CD4-positive, alpha-beta T cell (primary cell): ENCODE measurements around the gene JUP. TPM values are rescaled to one million over a fixed set of nuclear protein-coding genes. Genes with fewer than 3 reads are reported as not detected.

Source experiments
- ATAC-seq: fragments of 200-7000 bp; cut with Tn5 transposase; one replicate; pipeline ENCODE4 v1.10.0; 2022; ENCODE audit warnings: mild to moderate bottlenecking; ENCODE audit not compliant: poor library complexity
- CTCF ChIA-PET: fragments of 350-600 bp; sonication (Branson Sonifier 250); formaldehyde crosslinking; loops from one replicate; lab custom pipeline; 2021; ENCODE audit warnings: antibody characterized with exemption, inconsistent platforms; lab: Charles Lee
- POLR2A ChIA-PET: fragments of 350-600 bp; sonication (Branson Sonifier 250); formaldehyde crosslinking; loops from one replicate; lab custom pipeline; 2021; ENCODE audit warnings: antibody characterized with exemption, inconsistent platforms; lab: Charles Lee
- DNase-seq, 14 experiments: peaks; one replicate each; pipeline ENCODE4 v3.0.0-alpha.2; 2013 to 2020; ENCODE audit warnings: mixed read lengths in 2 of 14
- H3K27ac ChIP-seq, 2 donors: one replicate each; pipeline versions ENCODE4 v1.5.1 to v1.7.0; 2013; ENCODE audit warnings: low read length in 2 of 2, low read depth in 1 of 2, mild to moderate bottlenecking in 1 of 2
- H3K27me3 ChIP-seq, 2 experiments: 1 replicate in 1 of 2; 2 replicates in 1 of 2; pipeline versions ENCODE4 v1.6.1 to v1.7.0; 2013; ENCODE audit warnings: low read length in 2 of 2, control low read depth in 1 of 2, mild to moderate bottlenecking in 1 of 2, moderate library complexity in 1 of 2; ENCODE audit not compliant: insufficient read depth in 2 of 2, control insufficient read depth in 1 of 2
- H3K36me3 ChIP-seq: one replicate; pipeline ENCODE4 v1.6.1; 2013; ENCODE audit warnings: low read length, control low read depth; ENCODE audit not compliant: insufficient read depth
- H3K4me1 ChIP-seq: one replicate; pipeline ENCODE4 v1.6.1; 2013; ENCODE audit warnings: low read length, control low read depth; ENCODE audit not compliant: insufficient read depth
- H3K4me3 ChIP-seq: one replicate; pipeline ENCODE4 v1.5.1; 2013; ENCODE audit warnings: mild to moderate bottlenecking, low read length, moderate library complexity
- H3K9me3 ChIP-seq, 2 experiments: 1 replicate in 1 of 2; 2 replicates in 1 of 2; pipeline versions ENCODE4 v1.6.1 to v1.7.0; 2013; ENCODE audit warnings: low read length in 2 of 2, mild to moderate bottlenecking in 2 of 2, control low read depth in 1 of 2, moderate library complexity in 1 of 2; ENCODE audit not compliant: control insufficient read depth in 1 of 2, insufficient read depth in 1 of 2
- H3K27ac Mint-ChIP-seq: one replicate; pipeline ENCODE4 v1.8.0; 2020; ENCODE audit warnings: mixed read lengths
- H3K27me3 Mint-ChIP-seq: one replicate; pipeline ENCODE4 v1.8.0; 2021; ENCODE audit warnings: mixed read lengths
- H3K36me3 Mint-ChIP-seq: one replicate; pipeline ENCODE4 v1.8.0; 2021; ENCODE audit warnings: low read depth, mixed read lengths
- H3K4me1 Mint-ChIP-seq: one replicate; pipeline ENCODE4 v1.8.0; 2021; ENCODE audit warnings: low read depth, mixed read lengths
- H3K4me3 Mint-ChIP-seq: one replicate; pipeline ENCODE4 v1.8.0; 2020; ENCODE audit warnings: mild to moderate bottlenecking, mixed read lengths
- H3K9me3 Mint-ChIP-seq: one replicate; pipeline ENCODE4 v1.8.0; 2020; ENCODE audit warnings: mixed read lengths
- intact Hi-C, 2 experiments: fragments of 100-400 bp; cut with DNase I in 1 of 2; cut with micrococcal nuclease in 1 of 2; formaldehyde crosslinking; loops; one replicate each; pipeline versions ENCODE4 v1.15.1 to v1.9.0; 2023 to 2025; cut with DNase I, micrococcal nuclease
- total RNA-seq, 174 experiments: library from RNA in 2 of 174; stranded (reverse) in 2 of 174; gene quantifications; one replicate each; pipeline ENCODE4 v1.2.3 and lab custom pipeline; 2021 to 2026
- TF ChIP-seq, protein P1 (sequence below): fragments of 200-600 bp; IDR thresholded peaks from one replicate; pipeline ENCODE4 v1.8.0; 2022; ENCODE audit warnings: antibody characterized with exemption, mild to moderate bottlenecking

The JUP gene
- total RNA-seq, 2 experiments from 2014 or later, result 0.88 to 1.1 TPM

DNA sequence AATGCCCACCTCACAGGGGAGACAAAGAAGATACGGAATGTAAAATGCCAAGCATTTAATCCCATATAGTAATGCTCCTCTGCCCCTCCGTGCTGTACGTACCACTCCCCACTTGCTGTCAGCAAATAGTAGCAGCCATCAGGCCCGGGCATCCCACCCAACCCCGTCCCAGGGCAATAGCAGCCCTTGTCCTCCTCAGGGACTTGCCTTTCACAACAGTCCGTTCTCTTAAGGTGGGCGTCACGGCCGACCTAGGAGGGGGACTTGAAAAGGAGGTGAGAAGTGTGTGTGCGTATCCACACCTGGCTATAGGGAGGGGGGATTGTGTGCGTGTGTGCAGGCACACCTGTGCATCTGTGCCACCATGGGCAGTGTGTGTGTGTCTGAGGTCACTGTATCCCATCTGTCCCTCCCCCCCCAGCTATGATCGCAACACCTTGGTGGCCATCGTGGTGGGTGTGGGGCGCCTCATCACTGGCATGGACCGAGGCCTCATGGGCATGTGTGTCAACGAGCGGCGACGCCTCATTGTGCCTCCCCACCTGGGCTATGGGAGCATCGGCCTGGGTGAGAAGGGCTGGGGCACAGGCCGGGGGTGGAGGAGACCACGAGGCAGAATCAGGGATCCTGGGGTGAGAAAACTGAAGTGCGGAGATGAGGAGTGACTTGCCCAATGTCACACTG lies 30.3 kb upstream of the JUP start:
- Histone ChIP-seq H3K9me3 (no peaks in the 10 kb centered on the region), H3K27me3 (no peaks in the 10 kb centered on the region), H3K4me1 (peaks cover 13% of the 10 kb centered on the region), H3K27ac (no peak overlapping the region), H3K4me3 (no peak overlapping the region), H3K36me3 (no peaks in the 10 kb centered on the region)
- Mint-ChIP-seq H3K36me3 (peaks cover 4% of the 10 kb centered on the region), H3K27me3 (no peaks in the 10 kb centered on the region), H3K27ac (no peak overlapping the region), H3K9me3 (no peaks in the 10 kb centered on the region), H3K4me3 (no peak overlapping the region), H3K4me1 (peaks cover 8% of the 10 kb centered on the region)
- DNase-seq (no peak), ATAC-seq (no peak)
- intact Hi-C loops, result no loop called here
- TF ChIP-seq, protein P1, sequence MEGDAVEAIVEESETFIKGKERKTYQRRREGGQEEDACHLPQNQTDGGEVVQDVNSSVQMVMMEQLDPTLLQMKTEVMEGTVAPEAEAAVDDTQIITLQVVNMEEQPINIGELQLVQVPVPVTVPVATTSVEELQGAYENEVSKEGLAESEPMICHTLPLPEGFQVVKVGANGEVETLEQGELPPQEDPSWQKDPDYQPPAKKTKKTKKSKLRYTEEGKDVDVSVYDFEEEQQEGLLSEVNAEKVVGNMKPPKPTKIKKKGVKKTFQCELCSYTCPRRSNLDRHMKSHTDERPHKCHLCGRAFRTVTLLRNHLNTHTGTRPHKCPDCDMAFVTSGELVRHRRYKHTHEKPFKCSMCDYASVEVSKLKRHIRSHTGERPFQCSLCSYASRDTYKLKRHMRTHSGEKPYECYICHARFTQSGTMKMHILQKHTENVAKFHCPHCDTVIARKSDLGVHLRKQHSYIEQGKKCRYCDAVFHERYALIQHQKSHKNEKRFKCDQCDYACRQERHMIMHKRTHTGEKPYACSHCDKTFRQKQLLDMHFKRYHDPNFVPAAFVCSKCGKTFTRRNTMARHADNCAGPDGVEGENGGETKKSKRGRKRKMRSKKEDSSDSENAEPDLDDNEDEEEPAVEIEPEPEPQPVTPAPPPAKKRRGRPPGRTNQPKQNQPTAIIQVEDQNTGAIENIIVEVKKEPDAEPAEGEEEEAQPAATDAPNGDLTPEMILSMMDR, result no peak
- ChIA-PET POLR2A (no interaction called here), CTCF (no interaction called here)

DNA sequence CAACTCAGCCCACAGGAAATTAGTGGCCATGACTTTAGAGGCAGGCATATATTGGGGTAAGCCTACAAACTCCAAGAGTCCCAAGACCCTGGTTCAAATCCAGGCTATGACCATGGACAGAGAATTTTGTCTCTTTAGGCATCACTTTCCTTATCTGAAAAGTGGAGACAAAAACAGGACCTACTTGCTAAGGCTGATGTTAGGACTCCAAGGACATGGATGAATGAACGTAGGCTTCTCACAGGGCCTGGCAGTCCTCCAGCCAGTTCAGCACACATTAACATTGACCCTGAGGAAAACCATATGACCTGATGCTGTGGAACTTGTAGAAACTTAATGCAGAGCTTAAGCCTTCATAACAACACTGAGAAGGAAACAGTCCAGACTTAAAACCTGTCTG lies 27.7 kb upstream of the JUP start:
- Mint-ChIP-seq H3K27me3 (no peaks in the 10 kb centered on the region), H3K4me3 (peak overlapping the region; percentile 65), H3K27ac (no peak overlapping the region), H3K9me3 (no peaks in the 10 kb centered on the region), H3K36me3 (peaks cover 10% of the 10 kb centered on the region), H3K4me1 (peaks cover 22% of the 10 kb centered on the region)
- Histone ChIP-seq H3K36me3 (no peaks in the 10 kb centered on the region), H3K27ac (no peak overlapping the region), H3K4me1 (peaks cover 34% of the 10 kb centered on the region), H3K9me3 (no peaks in the 10 kb centered on the region), H3K4me3 (no peak overlapping the region), H3K27me3 (no peaks in the 10 kb centered on the region)
- no peak for DNase-seq
- POLR2A ChIA-PET, result no interaction called here
- intact Hi-C loops, result no loop called here
- TF ChIP-seq, protein P1, result no peak
- ATAC-seq, result no peak
- CTCF ChIA-PET, result interaction anchor here (0.6 kb wide), 1 partner anchor 506 kb away, joined by 3 read pairs; no protein-coding TSS in a partner anchor

DNA sequence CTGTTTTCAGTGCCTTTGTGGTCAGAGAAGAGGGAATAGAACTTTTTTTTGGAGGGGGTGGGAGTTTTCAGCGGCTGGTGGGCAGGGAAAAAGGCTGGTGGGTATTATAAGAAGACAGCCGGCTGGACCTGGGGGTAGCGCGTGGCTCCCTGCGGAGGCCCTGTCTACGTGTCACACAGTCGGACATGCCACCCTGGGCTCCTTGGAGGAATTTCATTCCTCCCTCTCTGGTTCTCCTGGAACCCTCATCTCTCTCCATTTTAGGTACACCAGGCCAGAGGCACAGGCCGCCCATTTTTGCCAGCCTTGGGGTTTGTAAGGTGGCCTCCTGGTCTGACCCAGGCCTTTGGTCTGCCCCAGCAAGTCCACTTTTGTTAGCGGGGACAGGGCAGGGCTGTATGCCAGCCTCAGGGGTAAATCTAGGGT lies 27.2 kb upstream of the JUP start:
- no peaks in the 10 kb centered on the region for H3K36me3 ChIP-seq
- intact Hi-C loops, result no loop called here
- no peak overlapping the region for H3K4me3 ChIP-seq
- no peaks in the 10 kb centered on the region for H3K9me3 Mint-ChIP-seq
- no peak overlapping the region for H3K27ac Mint-ChIP-seq
- CTCF ChIA-PET, result interaction anchor here (0.6 kb wide), 1 partner anchor 507 kb away, joined by 3 read pairs; no protein-coding TSS in a partner anchor
- ATAC-seq (no peak), DNase-seq (no peak)
- TF ChIP-seq, protein P1, result no peak
- no peaks in the 10 kb centered on the region for H3K9me3 ChIP-seq
- no peaks in the 10 kb centered on the region for H3K27me3 ChIP-seq
- H3K4me3 Mint-ChIP-seq, result peak overlapping the region; percentile 82
- peaks cover 22% of the 10 kb centered on the region for H3K4me1 Mint-ChIP-seq
- peaks cover 34% of the 10 kb centered on the region for H3K4me1 ChIP-seq
- H3K36me3 Mint-ChIP-seq, result peaks cover 10% of the 10 kb centered on the region
- no peaks in the 10 kb centered on the region for H3K27me3 Mint-ChIP-seq
- POLR2A ChIA-PET, result no interaction called here
- H3K27ac ChIP-seq, result no peak overlapping the region
